IPS-18a (cell line): ENCODE data around the gene C4orf50.

Experiments used
- H3K27ac ChIP-seq: one replicate; pipeline ENCODE4 v1.5.1; 2013; ENCODE audit warnings: low read length
- H3K27me3 ChIP-seq: one replicate; pipeline ENCODE4 v1.6.1; 2013; ENCODE audit warnings: mild to moderate bottlenecking, low read length; ENCODE audit not compliant: control insufficient read depth, insufficient read depth
- H3K36me3 ChIP-seq: one replicate; pipeline ENCODE4 v1.6.1; 2013; ENCODE audit warnings: low read depth, low read length; ENCODE audit not compliant: control insufficient read depth
- H3K4me1 ChIP-seq: one replicate; pipeline ENCODE4 v1.6.1; 2013; ENCODE audit warnings: low read depth, low read length; ENCODE audit not compliant: control insufficient read depth
- H3K4me3 ChIP-seq: one replicate; pipeline ENCODE4 v1.5.1; 2013; ENCODE audit warnings: low read length
- H3K9ac ChIP-seq: one replicate; pipeline ENCODE4 v1.6.1; 2013; ENCODE audit warnings: mild to moderate bottlenecking, low read length, moderate library complexity
- H3K9me3 ChIP-seq: one replicate; pipeline ENCODE4 v1.6.1; 2013; ENCODE audit warnings: low read depth, low read length; ENCODE audit not compliant: control insufficient read depth

C4orf50 gene

GRCh38 chr4:6018331-6018730, at the start of gene C4orf50:
Gene C4orf50 (minus strand): TSS chr4:6018431.
- Histone ChIP-seq H3K27ac (no peak within 1 kb of the TSS), H3K36me3 (no peaks in the 10 kb centered on the region), H3K4me1 (no peaks in the 10 kb centered on the region), H3K9me3 (no peaks in the 10 kb centered on the region), H3K9ac (no peak within 1 kb of the TSS), H3K27me3 (no peaks in the 10 kb centered on the region), H3K4me3 (no peak within 1 kb of the TSS)

GRCh38 chr4:6065934-6066590, 47.8 kb upstream of the C4orf50 start:
- Histone ChIP-seq H3K4me1 (no peaks in the 10 kb centered on the region), H3K9me3 (no peaks in the 10 kb centered on the region), H3K9ac (no peak overlapping the region), H3K36me3 (no peaks in the 10 kb centered on the region), H3K27ac (no peak overlapping the region), H3K27me3 (no peaks in the 10 kb centered on the region), H3K4me3 (no peak overlapping the region)

- no peaks in the 10 kb centered on the region for H3K27me3 ChIP-seq
- H3K9me3 ChIP-seq: peaks cover 3% of the 10 kb centered on the region
- no peaks in the 10 kb centered on the region for H3K4me1 ChIP-seq
- no peaks in the 10 kb centered on the region for H3K36me3 ChIP-seq
- H3K4me3 ChIP-seq: no peak overlapping the region
- H3K27ac ChIP-seq: no peak overlapping the region
- no peak overlapping the region for H3K9ac ChIP-seq
Observed at GRCh38 chr4:6065166-6065565, 46.9 kb upstream of the C4orf50 start.

GRCh38 chr4:6064383-6064782, 46.2 kb upstream of the C4orf50 start:
- Histone ChIP-seq H3K9me3 (peaks cover 9% of the 10 kb centered on the region), H3K27me3 (no peaks in the 10 kb centered on the region), H3K36me3 (no peaks in the 10 kb centered on the region), H3K4me1 (no peaks in the 10 kb centered on the region), H3K9ac (no peak overlapping the region), H3K27ac (no peak overlapping the region), H3K4me3 (no peak overlapping the region)

GRCh38 chr4:6063684-6064083, 45.5 kb upstream of the C4orf50 start:
- H3K27ac ChIP-seq: no peak overlapping the region
- no peak overlapping the region for H3K4me3 ChIP-seq
- H3K9me3 ChIP-seq: peaks cover 15% of the 10 kb centered on the region
- no peaks in the 10 kb centered on the region for H3K27me3 ChIP-seq
- no peak overlapping the region for H3K9ac ChIP-seq
- no peaks in the 10 kb centered on the region for H3K4me1 ChIP-seq
- no peaks in the 10 kb centered on the region for H3K36me3 ChIP-seq

- Histone ChIP-seq H3K9ac (no peak overlapping the region), H3K36me3 (no peaks in the 10 kb centered on the region), H3K4me3 (no peak overlapping the region), H3K27ac (no peak overlapping the region), H3K27me3 (no peaks in the 10 kb centered on the region), H3K4me1 (no peaks in the 10 kb centered on the region), H3K9me3 (peaks cover 21% of the 10 kb centered on the region)
Observed at GRCh38 chr4:6062133-6062532, 43.9 kb upstream of the C4orf50 start.

- no peaks in the 10 kb centered on the region for H3K4me1 ChIP-seq
- peaks cover 21% of the 10 kb centered on the region for H3K9me3 ChIP-seq
- no peak overlapping the region for H3K9ac ChIP-seq
- no peak overlapping the region for H3K4me3 ChIP-seq
- H3K27ac ChIP-seq: no peak overlapping the region
- no peaks in the 10 kb centered on the region for H3K36me3 ChIP-seq
- no peaks in the 10 kb centered on the region for H3K27me3 ChIP-seq
Observed at GRCh38 chr4:6059375-6059805, 41.2 kb upstream of the C4orf50 start.

GRCh38 chr4:6058531-6059374, 40.5 kb upstream of the C4orf50 start:
- Histone ChIP-seq H3K36me3 (no peaks in the 10 kb centered on the region), H3K27me3 (no peaks in the 10 kb centered on the region), H3K27ac (no peak overlapping the region), H3K4me3 (no peak overlapping the region), H3K9me3 (peaks cover 21% of the 10 kb centered on the region), H3K4me1 (no peaks in the 10 kb centered on the region), H3K9ac (no peak overlapping the region)

- Histone ChIP-seq H3K4me3 (no peak overlapping the region), H3K9me3 (peaks cover 21% of the 10 kb centered on the region), H3K36me3 (no peaks in the 10 kb centered on the region), H3K27me3 (no peaks in the 10 kb centered on the region), H3K27ac (no peak overlapping the region), H3K9ac (no peak overlapping the region), H3K4me1 (no peaks in the 10 kb centered on the region)
Observed at GRCh38 chr4:6056976-6057766, 38.9 kb upstream of the C4orf50 start.

- no peak overlapping the region for H3K27ac ChIP-seq
- no peak overlapping the region for H3K4me3 ChIP-seq
- H3K9ac ChIP-seq: no peak overlapping the region
- H3K36me3 ChIP-seq: no peaks in the 10 kb centered on the region
- no peaks in the 10 kb centered on the region for H3K27me3 ChIP-seq
- H3K9me3 ChIP-seq: peaks cover 21% of the 10 kb centered on the region
- H3K4me1 ChIP-seq: no peaks in the 10 kb centered on the region
Observed at GRCh38 chr4:6055436-6055835, 37.2 kb upstream of the C4orf50 start.

- Histone ChIP-seq H3K9ac (no peak overlapping the region), H3K27ac (no peak overlapping the region), H3K27me3 (no peaks in the 10 kb centered on the region), H3K9me3 (peaks cover 18% of the 10 kb centered on the region), H3K4me1 (no peaks in the 10 kb centered on the region), H3K4me3 (no peak overlapping the region), H3K36me3 (no peaks in the 10 kb centered on the region)
Observed at GRCh38 chr4:6055030-6055429, 36.8 kb upstream of the C4orf50 start.
